ENCODE data around the gene STAT3.

The STAT3 gene

GRCh38 chr17:42337442-42337841, 50.8 kb downstream of the STAT3 start:
- no peak overlapping the region for H3K4me3 ChIP-seq (replicated peaks; ENCODE audit: low read depth, low read length)
- no peak for TF ChIP-seq CTCF (IDR thresholded peaks at IDR 0.05; ENCODE audit: low read depth, low read length, missing control alignments)
- no peak for DNase-seq (ENCODE audit: extremely low read depth, low read depth)

- no peak for DNase-seq (ENCODE audit: extremely low read depth, low read depth)
- H3K4me3 ChIP-seq (replicated peaks; ENCODE audit: low read depth, low read length) = no peak overlapping the region
- no peak for TF ChIP-seq CTCF (IDR thresholded peaks at IDR 0.05; ENCODE audit: low read depth, low read length, missing control alignments)
Measured at GRCh38 chr17:42334677-42335076, 53.6 kb downstream of the STAT3 start.

- no peak for TF ChIP-seq CTCF (IDR thresholded peaks at IDR 0.05; ENCODE audit: low read depth, low read length, missing control alignments)
- H3K4me3 ChIP-seq (replicated peaks; ENCODE audit: low read depth, low read length) = no peak overlapping the region
- DNase-seq (ENCODE audit: extremely low read depth, low read depth) = no peak
Measured at GRCh38 chr17:42333053-42333452, 55.2 kb downstream of the STAT3 start.

GRCh38 chr17:42329025-42329976, 58.9 kb downstream of the STAT3 start:
- no peak for TF ChIP-seq CTCF (IDR thresholded peaks at IDR 0.05; ENCODE audit: low read depth, low read length, missing control alignments)
- no peak overlapping the region for H3K4me3 ChIP-seq (replicated peaks; ENCODE audit: low read depth, low read length)
- peak; percentile 52 for DNase-seq (ENCODE audit: extremely low read depth, low read depth)

GRCh38 chr17:42325026-42325425, 63.2 kb downstream of the STAT3 start:
- peak; percentile 56 for DNase-seq (ENCODE audit: extremely low read depth, low read depth)
- H3K4me3 ChIP-seq (replicated peaks; ENCODE audit: low read depth, low read length) = no peak overlapping the region
- TF ChIP-seq CTCF (IDR thresholded peaks at IDR 0.05; ENCODE audit: low read depth, low read length, missing control alignments) = no peak

- TF ChIP-seq CTCF (IDR thresholded peaks at IDR 0.05; ENCODE audit: low read depth, low read length, missing control alignments) = no peak
- H3K4me3 ChIP-seq (replicated peaks; ENCODE audit: low read depth, low read length) = no peak overlapping the region
- DNase-seq (ENCODE audit: extremely low read depth, low read depth) = no peak
Measured at GRCh38 chr17:42323268-42323773, 64.9 kb downstream of the STAT3 start.

Measured in HFF-Myc (cell line).